GM12878 (cell line): ENCODE data around the gene RETREG1. TPM values are rescaled to one million over a fixed set of nuclear protein-coding genes. Genes with fewer than 3 reads are reported as not detected.

Experiments
- ATAC-seq: fragments of 200-7000 bp; cut with Tn5 transposase; 3 replicates; pipeline ENCODE4 v1.9.1; 2020; ENCODE audit warnings: mild to moderate bottlenecking, moderate library complexity
- BruUV-seq: library from RNA; stranded (reverse); fragments of 400-500 nt; replicated peaks from 2 replicates; lab custom pipeline; 2021; lab: Mats Ljungman, UMichigan
- CTCF ChIA-PET: fragments of 300-600 bp; sonication (Branson Sonifier 250); formaldehyde crosslinking; extraction: SDS; loops from one replicate; lab custom pipeline; 2021; ENCODE audit warnings: inconsistent platforms; lab: Yijun Ruan, JAX
- POLR2A ChIA-PET: fragments of 350-600 bp; formaldehyde crosslinking; extraction: SDS; loops from one replicate; lab custom pipeline; 2021; ENCODE audit warnings: inconsistent platforms; lab: Charles Lee
- RAD21 ChIA-PET: fragments of 300-600 bp; sonication (Branson Sonifier 250); formaldehyde crosslinking; loops from one replicate; lab custom pipeline; 2023; ENCODE audit warnings: antibody characterized with exemption; ENCODE audit not compliant: unreplicated experiment; lab: Charles Lee
- SMC1A ChIA-PET: fragments of 300-600 bp; sonication (Branson Sonifier 250); formaldehyde crosslinking; loops from one replicate; lab custom pipeline; 2023; ENCODE audit not compliant: unreplicated experiment, uncharacterized antibody; lab: Charles Lee
- DNase-seq: peaks from one replicate; pipeline ENCODE4 v3.0.0-alpha.2; 2011; ENCODE audit warnings: low read depth, low spot score
- FAIRE-seq: peaks from 3 replicates; lab custom pipeline; 2011; peaks lifted over from hg19 to GRCh38; lab: Jason Lieb, UNC
- H2AFZ ChIP-seq: 2 replicates; pipeline ENCODE4 v1.6.0; 2011; ENCODE audit warnings: low read depth, low read length, control low read depth; ENCODE audit not compliant: control insufficient read depth
- H3K27ac ChIP-seq: 2 replicates; pipeline ENCODE4 v1.5.1; 2011; ENCODE audit warnings: control low read depth; ENCODE audit not compliant: control insufficient read depth, insufficient read depth
- H3K27me3 ChIP-seq, 2 experiments: replicated peaks in 1 of 2; 2 replicates each; pipeline versions ENCODE4 v1.6.0 to v1.6.1; 2011; ENCODE audit warnings: low read length in 1 of 2; ENCODE audit not compliant: control insufficient read depth in 2 of 2, insufficient read depth in 2 of 2
- H3K36me3 ChIP-seq, 2 experiments: 2 replicates each; pipeline ENCODE4 v1.5.1; 2011; ENCODE audit warnings: low read length in 1 of 2; ENCODE audit not compliant: control insufficient read depth in 2 of 2, insufficient read depth in 2 of 2
- H3K4me1 ChIP-seq: 2 replicates; pipeline ENCODE4 v1.6.1; 2011; ENCODE audit warnings: mild to moderate bottlenecking, low read length, moderate library complexity, mixed read lengths; ENCODE audit not compliant: control insufficient read depth, insufficient read depth
- H3K4me2 ChIP-seq: 2 replicates; pipeline ENCODE4 v1.6.0; 2011; ENCODE audit warnings: control low read depth; ENCODE audit not compliant: control insufficient read depth, insufficient read depth
- H3K4me3 ChIP-seq: fragments of 200-600 bp; sonication (generic); 2 replicates; pipeline ENCODE4 v1.5.1; 2016
- H3K79me2 ChIP-seq: 2 replicates; pipeline ENCODE4 v1.6.0; 2011; ENCODE audit warnings: low read length; ENCODE audit not compliant: control insufficient read depth, insufficient read depth
- H3K9ac ChIP-seq: 2 replicates; pipeline ENCODE4 v1.8.0; 2011; ENCODE audit warnings: low read length, control low read depth, mixed read lengths; ENCODE audit not compliant: control insufficient read depth, insufficient read depth
- H3K9me3 ChIP-seq: replicated peaks from 3 replicates; pipeline ENCODE4 v1.5.1; 2011; ENCODE audit warnings: mild to moderate bottlenecking, low read length; ENCODE audit not compliant: control insufficient read depth, insufficient read depth
- H4K20me1 ChIP-seq: 2 replicates; pipeline ENCODE4 v1.6.0; 2011; ENCODE audit not compliant: control insufficient read depth, insufficient read depth
- ATF7 ChIP-seq: fragments of 450-650 bp; IDR thresholded peaks from 2 replicates; pipeline ENCODE4 v1.6.1; 2016; ENCODE audit warnings: low read depth, mild to moderate bottlenecking
- CEBPB ChIP-seq, 2 experiments: fragments of 150-350 bp in 1 of 2; IDR thresholded peaks; 2 replicates each; pipeline ENCODE4 v1.6.1; 2012 to 2014; ENCODE audit warnings: low read depth in 2 of 2, low read length in 2 of 2, borderline replicate concordance in 1 of 2, inconsistent platforms in 1 of 2
- CEBPZ ChIP-seq: fragments of 150-350 bp; IDR thresholded peaks from 2 replicates; pipeline ENCODE4 v1.6.1; 2016; ENCODE audit warnings: low read depth, low read length
- CREM ChIP-seq: IDR thresholded peaks from 2 replicates; pipeline ENCODE4 v1.6.1; 2014; ENCODE audit warnings: antibody characterized with exemption, low read depth
- ELK1 ChIP-seq: IDR thresholded peaks from 2 replicates; pipeline ENCODE4 v1.6.1; 2012; ENCODE audit warnings: low read depth, low read length, improper control_type of control experiment
- ETV6 ChIP-seq, 2 experiments: fragments of 450-650 bp in 1 of 2; IDR thresholded peaks in 1 of 2; conservative IDR thresholded peaks in 1 of 2; 2 replicates each; pipeline ENCODE4 v1.6.1; 2014; ENCODE audit warnings: antibody characterized with exemption in 1 of 2, borderline replicate concordance in 1 of 2, low read depth in 1 of 2, mild to moderate bottlenecking in 1 of 2, moderate library complexity in 1 of 2
- FOXM1 ChIP-seq: IDR thresholded peaks from 2 replicates; pipeline ENCODE4 v1.6.1; 2012; ENCODE audit warnings: low read depth, mild to moderate bottlenecking, inconsistent platforms, low read length, moderate library complexity
- HDGF ChIP-seq: fragments of 450-650 bp; IDR thresholded peaks from 2 replicates; pipeline ENCODE4 v1.6.1; 2016; ENCODE audit warnings: antibody characterized with exemption
- JUND ChIP-seq: IDR thresholded peaks from 2 replicates; pipeline ENCODE4 v1.6.1; 2012; ENCODE audit warnings: low read depth, mild to moderate bottlenecking, low read length, improper control_type of control experiment, moderate library complexity
- MEF2A ChIP-seq: IDR thresholded peaks from 2 replicates; pipeline ENCODE4 v1.6.1; 2011; ENCODE audit warnings: low read depth, mild to moderate bottlenecking, low read length, moderate library complexity; ENCODE audit not compliant: insufficient read depth
- MTA3 ChIP-seq: IDR thresholded peaks from 2 replicates; pipeline ENCODE4 v1.6.1; 2012; ENCODE audit warnings: low read length, inconsistent platforms, borderline replicate concordance
- MYC ChIP-seq: IDR thresholded peaks from 2 replicates; pipeline ENCODE4 v1.6.1; 2011; ENCODE audit warnings: mild to moderate bottlenecking, low read length, moderate library complexity, inconsistent platforms; ENCODE audit not compliant: insufficient read depth, insufficient replicate concordance, insufficient read length, severe bottlenecking
- NFYA ChIP-seq: IDR thresholded peaks from 2 replicates; pipeline ENCODE4 v1.6.1; 2011; ENCODE audit warnings: low read depth, mild to moderate bottlenecking, low read length, improper control_type of control experiment, borderline replicate concordance
- POLR2AphosphoS5 ChIP-seq: IDR thresholded peaks from 2 replicates; pipeline ENCODE4 v1.6.1; 2011; ENCODE audit warnings: mild to moderate bottlenecking, low read length, inconsistent platforms
- SREBF1 ChIP-seq: IDR thresholded peaks from 2 replicates; pipeline ENCODE4 v1.6.1; 2012; ENCODE audit warnings: mild to moderate bottlenecking, low read length
- TARDBP ChIP-seq: IDR thresholded peaks from 2 replicates; pipeline ENCODE4 v1.6.1; 2016; ENCODE audit warnings: borderline replicate concordance
- USF1 ChIP-seq: IDR thresholded peaks from 2 replicates; pipeline ENCODE4 v1.6.1; 2011; ENCODE audit warnings: borderline replicate concordance, low read depth, mild to moderate bottlenecking, moderate library complexity, mixed read lengths, low read length; ENCODE audit not compliant: insufficient read depth; ENCODE audit errors: extremely low read length
- WGBS: methylation state at CpG from one replicate; pipeline ENCODE4 v1.1.6; 2016; ENCODE audit warnings: low lambda C conversion rate; ENCODE audit not compliant: insufficient replicate concordance, insufficient coverage; ENCODE audit errors: missing lambda C conversion rate; 5-methylcytosine and 5-hydroxymethylcytosine counted together
- in situ Hi-C: fragments of 300-500 bp; cut with MboI; formaldehyde crosslinking; loops from 9 replicates; pipeline ENCODE4 v1.14.3; 2018; ENCODE audit warnings: mixed read lengths
- intact Hi-C: fragments of 100-400 bp; cut with micrococcal nuclease; formaldehyde crosslinking; loops from one replicate; pipeline ENCODE4 v1.14.2; 2022; ENCODE audit not compliant: unreplicated experiment
- polyA plus RNA-seq, 11 experiments: library from polyadenylated mRNA; depleted of rRNA in 4 of 11; unstranded in 6 of 11; stranded (reverse) in 5 of 11; fragments of >200 nt; fragmentation: Nextera tagmentation in 4 of 11; fragmentation: Illumina TruSeq in 1 of 11; extraction: Ambion mirVana in 4 of 11; extraction: Trizol in 1 of 11; gene quantifications; 1 replicate in 1 of 11; 2 replicates in 10 of 11; pipeline versions ENCODE4 v1.2.1 to v1.2.3, GENCODE V29; 2011 to 2016; ENCODE audit warnings: inconsistent platforms in 2 of 11, missing spikeins in 2 of 11, low read depth in 1 of 11
- total RNA-seq, 4 experiments: library from RNA; depleted of rRNA in 3 of 4; stranded (reverse); fragments of >200 nt in 3 of 4; fragmentation: Illumina TruSeq in 1 of 4; extraction: Trizol in 1 of 4; gene quantifications; 2 replicates each; pipeline versions ENCODE4 v1.2.1 to v1.2.3, GENCODE V29; 2013 to 2021

Gene RETREG1
- total and polyA plus RNA-seq, 10 of the 15 experiments (the other 5 are each of a cell fraction or from before 2014, with no cell fraction given): 3.9 to 8.9 (median 6.4) TPM

GRCh38 chr5:16548115-16548514, 68.7 kb downstream of the RETREG1 start:
- intact Hi-C loops: no loop called here
- no peak for DNase-seq
- ChIA-PET SMC1A (interaction anchor here (1.4 to 1.5 kb wide), 2 partner anchors 92 to 385 kb away, joined by 4 to 5 read pairs; no protein-coding TSS in a partner anchor), POLR2A (no interaction called here), CTCF (interaction anchor here (2.6 to 4.9 kb wide), 3 partner anchors 10 to 387 kb away, joined by 6 to 55 read pairs (median 22); no protein-coding TSS in a partner anchor), RAD21 (no interaction called here)
- no peaks in the 10 kb centered on the region for H3K36me3 ChIP-seq
- no peak for ATAC-seq
- no peaks in the 10 kb centered on the region for H3K27me3 ChIP-seq
- no peak overlapping the region for H3K27ac ChIP-seq
- FAIRE-seq: no peak
- H3K4me2 ChIP-seq: no peak overlapping the region
- no peak overlapping the region for H3K4me3 ChIP-seq
- BruUV-seq: no TSS peak
- H3K4me1 ChIP-seq: no peaks in the 10 kb centered on the region
- H3K79me2 ChIP-seq: no peaks in the 10 kb centered on the region
- 94% methylated on average over 2 of the region's 2 CpGs for WGBS
- H3K9me3 ChIP-seq: no peaks in the 10 kb centered on the region
- H4K20me1 ChIP-seq: no peaks in the 10 kb centered on the region
- H3K9ac ChIP-seq: no peak overlapping the region
- H2AFZ ChIP-seq: no peak overlapping the region
- in situ Hi-C loops: no loop called here
- no peak for TF ChIP-seq JUND
- no peak for TF ChIP-seq SREBF1
- no peak for TF ChIP-seq FOXM1
- TF ChIP-seq POLR2AphosphoS5: no peak
- TF ChIP-seq USF1: no peak
- no peak for TF ChIP-seq MTA3
- TF ChIP-seq ATF7: no peak
- TF ChIP-seq MEF2A: no peak
- TF ChIP-seq CREM: no peak
- no peak for TF ChIP-seq ETV6 (conservative IDR thresholded peaks at IDR 0.05 in 1 of 2, IDR thresholded peaks at IDR 0.05 in 1 of 2; ENCODE audit: borderline replicate concordance in 1 of 2, low read depth in 1 of 2)
- no peak for TF ChIP-seq CEBPB (IDR thresholded peaks at IDR 0.05; ENCODE audit: borderline replicate concordance in 1 of 2, low read depth in 2 of 2, low read length in 2 of 2)
- no peak for TF ChIP-seq MYC
- TF ChIP-seq ELK1: no peak
- no peak for TF ChIP-seq CEBPZ
- TF ChIP-seq HDGF: no peak
- TF ChIP-seq NFYA: no peak
- no peak for TF ChIP-seq TARDBP
